HFFc6 (cell line): Measurements from ENCODE around the gene PALD1. TPM values are rescaled to one million over a fixed set of nuclear protein-coding genes. Genes with fewer than 3 reads are reported as not detected.
"Not testable (repeated sequence)": the region's sequence is repeated elsewhere in the genome, so short reads cannot be mapped to it uniquely, and the experiment has no call there.

Experiments
- DNase-seq: peaks from one replicate; pipeline ENCODE4 v3.0.0-alpha.2; 2018
- H3K27ac Mint-ChIP-seq: 2 replicates; pipeline ENCODE4 v1.8.0; 2020; ENCODE audit warnings: mild to moderate bottlenecking, mixed read lengths
- H3K27me3 Mint-ChIP-seq: 2 replicates; pipeline ENCODE4 v1.8.0; 2021; ENCODE audit warnings: mild to moderate bottlenecking, moderate library complexity, mixed read lengths; ENCODE audit not compliant: insufficient read depth
- H3K36me3 Mint-ChIP-seq: 2 replicates; pipeline ENCODE4 v1.8.0; 2021; ENCODE audit warnings: low read depth, mixed read lengths
- H3K4me1 Mint-ChIP-seq: 2 replicates; pipeline ENCODE4 v1.8.0; 2020; ENCODE audit warnings: low read depth, mixed read lengths
- H3K4me3 Mint-ChIP-seq: 2 replicates; pipeline ENCODE4 v1.8.0; 2020; ENCODE audit warnings: mild to moderate bottlenecking, moderate library complexity, mixed read lengths
- H3K9me3 Mint-ChIP-seq: 2 replicates; pipeline ENCODE4 v1.8.0; 2020; ENCODE audit warnings: mild to moderate bottlenecking, mixed read lengths
- total RNA-seq, 6 experiments: library from RNA; stranded (reverse); fragmentation: NEBNext Ultra II Directional; extraction: Animal tissue kit (Norgen Biotek cat#: 25700); gene quantifications; 2 replicates in 1 of 6; 3 replicates in 5 of 6; pipeline ENCODE4 v1.2.3, GENCODE V29; 2021
- TF ChIP-seq, protein P1 (sequence below): fragments of 200-600 bp; sonication (generic); IDR thresholded peaks from 2 replicates; pipeline ENCODE4 v1.5.0; 2021; ENCODE audit warnings: antibody characterized with exemption, mild to moderate bottlenecking

PALD1 gene
- total RNA-seq, 6 experiments from 2014 or later: not detected

DNA sequence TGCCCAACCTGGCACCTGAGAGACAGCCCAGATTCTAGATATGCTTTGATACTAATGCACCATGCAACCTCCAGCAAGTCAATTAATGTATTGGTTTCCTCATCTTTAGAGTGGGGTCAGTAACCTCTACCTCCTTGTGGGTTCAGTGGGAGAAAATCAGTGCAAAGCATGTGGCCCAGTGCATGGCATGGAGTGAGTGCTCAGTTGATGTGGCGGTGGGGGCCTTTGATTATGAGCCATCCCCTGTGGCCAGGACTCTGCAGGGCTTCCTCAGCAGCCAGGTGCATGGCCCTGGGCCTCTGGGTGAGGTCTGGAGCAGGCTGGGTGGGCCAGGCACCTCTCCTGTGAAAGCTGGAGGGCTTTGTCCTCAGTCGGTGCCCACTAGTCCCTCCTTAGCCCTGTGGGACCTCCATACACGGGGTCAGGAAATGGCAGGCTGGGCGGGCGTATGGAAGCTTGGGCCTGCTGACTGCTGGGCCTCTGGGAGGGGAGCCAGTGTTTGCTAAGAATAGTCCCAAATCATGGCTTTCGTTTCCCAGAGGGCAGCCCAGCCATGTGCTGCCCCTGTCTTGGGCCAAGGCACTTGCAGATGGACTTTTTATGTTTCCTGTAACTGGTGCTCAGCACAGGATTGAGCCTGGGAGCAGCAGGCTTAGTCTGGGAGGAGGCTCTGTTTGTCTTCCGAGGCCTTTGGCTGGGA, 3.4 kb downstream of the PALD1 start:
- H3K4me1 Mint-ChIP-seq: no peaks in the 10 kb centered on the region
- H3K9me3 Mint-ChIP-seq: no peaks in the 10 kb centered on the region
- no peak for DNase-seq
- no peak overlapping the region for H3K4me3 Mint-ChIP-seq
- H3K27me3 Mint-ChIP-seq: peaks cover 61% of the 10 kb centered on the region
- no peaks in the 10 kb centered on the region for H3K36me3 Mint-ChIP-seq
- H3K27ac Mint-ChIP-seq: no peak overlapping the region
- TF ChIP-seq, protein P1, sequence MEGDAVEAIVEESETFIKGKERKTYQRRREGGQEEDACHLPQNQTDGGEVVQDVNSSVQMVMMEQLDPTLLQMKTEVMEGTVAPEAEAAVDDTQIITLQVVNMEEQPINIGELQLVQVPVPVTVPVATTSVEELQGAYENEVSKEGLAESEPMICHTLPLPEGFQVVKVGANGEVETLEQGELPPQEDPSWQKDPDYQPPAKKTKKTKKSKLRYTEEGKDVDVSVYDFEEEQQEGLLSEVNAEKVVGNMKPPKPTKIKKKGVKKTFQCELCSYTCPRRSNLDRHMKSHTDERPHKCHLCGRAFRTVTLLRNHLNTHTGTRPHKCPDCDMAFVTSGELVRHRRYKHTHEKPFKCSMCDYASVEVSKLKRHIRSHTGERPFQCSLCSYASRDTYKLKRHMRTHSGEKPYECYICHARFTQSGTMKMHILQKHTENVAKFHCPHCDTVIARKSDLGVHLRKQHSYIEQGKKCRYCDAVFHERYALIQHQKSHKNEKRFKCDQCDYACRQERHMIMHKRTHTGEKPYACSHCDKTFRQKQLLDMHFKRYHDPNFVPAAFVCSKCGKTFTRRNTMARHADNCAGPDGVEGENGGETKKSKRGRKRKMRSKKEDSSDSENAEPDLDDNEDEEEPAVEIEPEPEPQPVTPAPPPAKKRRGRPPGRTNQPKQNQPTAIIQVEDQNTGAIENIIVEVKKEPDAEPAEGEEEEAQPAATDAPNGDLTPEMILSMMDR: no peak

DNA sequence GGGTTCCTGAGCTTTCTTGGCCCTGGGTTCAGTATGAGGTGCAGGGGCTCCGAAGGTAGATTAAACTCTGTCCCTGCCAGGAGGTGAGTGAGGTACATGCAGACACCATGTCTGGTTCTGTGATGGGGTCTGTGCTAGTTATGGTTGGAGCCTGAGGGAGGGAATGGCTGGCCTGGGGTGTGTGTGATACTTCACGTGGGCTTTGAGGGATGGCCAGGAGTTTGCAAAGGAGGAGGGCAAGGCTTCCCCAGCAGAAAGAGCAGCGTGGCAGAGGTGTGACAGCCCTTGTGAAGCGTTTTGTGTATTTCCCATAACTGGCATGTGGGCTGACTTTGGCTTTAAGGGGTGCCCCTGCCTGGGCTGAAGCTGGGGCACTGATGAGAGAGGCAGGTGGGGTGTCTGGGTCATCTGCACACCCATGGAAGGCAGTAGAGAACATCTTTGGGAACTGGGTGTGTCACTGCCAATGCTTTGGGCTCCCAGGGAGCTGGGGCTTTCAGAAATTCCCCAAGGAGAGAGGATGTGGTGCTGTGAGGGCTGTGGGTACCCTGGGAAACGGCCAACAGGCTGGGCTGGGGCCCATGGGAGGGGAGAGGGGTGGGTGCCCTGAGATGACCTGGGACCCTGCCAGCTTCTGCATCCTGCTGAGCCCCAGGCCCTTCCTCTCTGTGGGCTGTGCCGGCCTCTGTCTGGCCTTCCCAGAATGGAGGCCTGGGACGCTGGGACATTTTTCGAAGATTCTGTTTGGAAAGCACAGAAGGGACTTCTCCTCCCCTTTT, 4.6 kb downstream of the PALD1 start:
- no peak for DNase-seq
- Mint-ChIP-seq H3K4me1 (no peaks in the 10 kb centered on the region), H3K4me3 (no peak overlapping the region), H3K27me3 (peaks cover 55% of the 10 kb centered on the region), H3K36me3 (no peaks in the 10 kb centered on the region), H3K9me3 (no peaks in the 10 kb centered on the region), H3K27ac (no peak overlapping the region)
- TF ChIP-seq, protein P1: no peak

DNA sequence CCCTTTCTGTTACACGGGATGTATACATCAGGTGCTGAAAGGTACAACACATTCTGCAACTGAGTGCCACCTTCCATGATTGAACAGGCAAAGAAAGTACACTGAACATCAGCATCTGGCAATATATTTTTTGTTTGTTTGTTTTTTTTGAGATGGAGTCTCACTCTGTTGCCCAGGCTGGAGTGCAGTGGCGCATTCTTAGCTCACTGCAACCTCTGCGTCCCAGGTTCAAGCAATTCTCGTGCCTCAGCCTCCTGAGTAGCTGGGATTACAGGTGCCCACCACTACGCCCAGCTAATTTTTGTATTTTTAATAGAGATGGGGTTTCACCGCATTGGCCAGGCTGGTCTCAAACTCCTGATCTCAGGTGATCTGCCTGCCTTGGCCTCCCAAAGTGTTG, 5.3 kb downstream of the PALD1 start:
- not testable (repeated sequence) for H3K36me3 Mint-ChIP-seq, H3K4me3 Mint-ChIP-seq, DNase-seq, H3K27ac Mint-ChIP-seq, H3K4me1 Mint-ChIP-seq, H3K9me3 Mint-ChIP-seq
- H3K27me3 Mint-ChIP-seq: peaks cover 60% of the 10 kb centered on the region

DNA sequence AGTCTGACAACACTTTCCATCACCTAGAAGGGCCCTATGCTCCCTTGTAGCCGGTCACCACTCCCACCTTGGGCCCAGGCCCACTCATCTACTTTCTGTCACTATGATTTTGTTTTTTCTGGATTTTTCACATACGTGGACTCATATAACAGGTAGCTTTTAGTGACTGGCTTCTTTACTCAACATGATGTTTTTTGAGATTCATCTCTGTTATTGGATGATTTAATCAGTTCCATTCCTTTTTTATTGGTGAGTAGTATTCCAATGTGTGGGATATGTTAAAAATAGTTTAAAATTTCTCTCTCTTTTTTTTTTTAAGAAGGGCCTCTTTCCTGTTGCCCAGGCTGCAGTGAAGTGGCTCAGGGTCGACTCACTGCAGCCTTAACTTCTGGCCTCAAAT, 9.3 kb downstream of the PALD1 start:
- DNase-seq: no peak
- TF ChIP-seq, protein P1: no peak
- H3K27ac Mint-ChIP-seq: no peak overlapping the region
- H3K27me3 Mint-ChIP-seq: peaks cover 39% of the 10 kb centered on the region
- H3K4me1 Mint-ChIP-seq: no peaks in the 10 kb centered on the region
- no peaks in the 10 kb centered on the region for H3K9me3 Mint-ChIP-seq
- no peaks in the 10 kb centered on the region for H3K36me3 Mint-ChIP-seq
- H3K4me3 Mint-ChIP-seq: no peak overlapping the region

DNA sequence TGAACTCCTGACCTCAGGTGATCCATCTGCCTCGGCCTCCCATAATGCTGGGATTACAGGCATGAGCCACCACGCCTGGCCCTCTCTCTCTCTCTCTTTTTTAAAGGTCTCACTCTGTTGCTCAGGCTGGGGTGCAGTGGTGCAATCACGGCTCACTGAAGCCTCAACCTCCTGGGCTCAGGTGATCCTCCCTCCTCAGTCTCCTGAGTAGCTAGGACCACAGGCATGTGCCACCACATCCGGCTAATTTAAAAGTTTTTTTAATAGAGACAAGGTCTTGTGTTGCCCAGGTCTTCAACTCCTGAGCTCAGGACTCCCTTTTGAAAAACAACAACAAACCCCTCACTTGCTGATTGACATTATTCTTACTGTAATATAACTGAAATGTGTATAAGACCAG, 11.6 kb downstream of the PALD1 start:
- TF ChIP-seq, protein P1: no peak
- Mint-ChIP-seq H3K36me3 (no peaks in the 10 kb centered on the region), H3K4me3 (no peak overlapping the region), H3K27ac (no peak overlapping the region), H3K4me1 (no peaks in the 10 kb centered on the region), H3K9me3 (no peaks in the 10 kb centered on the region), H3K27me3 (peaks cover 36% of the 10 kb centered on the region)
- no peak for DNase-seq

DNA sequence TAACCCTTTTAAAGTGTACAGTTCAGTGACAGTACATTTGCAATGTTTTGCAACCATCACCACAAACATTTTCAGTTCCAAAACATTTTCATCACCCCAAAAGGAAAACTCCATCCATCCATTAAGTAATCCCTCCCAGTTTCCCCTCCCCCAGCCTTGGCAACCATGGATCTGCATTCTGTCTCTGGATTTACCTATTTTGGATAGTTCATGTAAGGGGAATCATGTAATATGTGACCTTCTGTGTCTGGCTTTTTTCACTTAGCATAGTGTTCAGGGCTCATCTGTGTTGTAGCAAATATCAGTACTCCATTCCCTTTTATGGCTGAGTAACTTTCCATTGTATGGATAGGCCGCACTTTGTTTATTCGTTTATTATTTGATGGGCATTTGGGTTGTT, 13.0 kb downstream of the PALD1 start:
- peaks cover 41% of the 10 kb centered on the region for H3K27me3 Mint-ChIP-seq
- H3K4me3 Mint-ChIP-seq: no peak overlapping the region
- H3K4me1 Mint-ChIP-seq: no peaks in the 10 kb centered on the region
- H3K27ac Mint-ChIP-seq: no peak overlapping the region
- no peak for DNase-seq
- H3K36me3 Mint-ChIP-seq: no peaks in the 10 kb centered on the region
- TF ChIP-seq, protein P1: no peak
- no peaks in the 10 kb centered on the region for H3K9me3 Mint-ChIP-seq
